HCT116 (cell line): ENCODE data around the gene EEFSEC. TPM values are rescaled to one million over a fixed set of nuclear protein-coding genes. Genes with fewer than 3 reads are reported as not detected.

ENCODE experiments used
- ATAC-seq: fragments of 200-7000 bp; cut with Tn5 transposase; 2 replicates; pipeline ENCODE4 v1.9.1; 2020; ENCODE audit warnings: mild to moderate bottlenecking, moderate library complexity
- BruUV-seq: library from RNA; stranded (reverse); fragments of 400-500 nt; replicated peaks from 2 replicates; lab custom pipeline; 2021; lab: Mats Ljungman, UMichigan
- CTCF ChIA-PET: fragments of 300-600 bp; sonication (Branson Sonifier 250); formaldehyde crosslinking; loops from one replicate; lab custom pipeline; 2021; ENCODE audit warnings: antibody characterized with exemption; lab: Charles Lee
- POLR2A ChIA-PET: fragments of 300-600, 350-600 bp; sonication (Branson Sonifier 250); formaldehyde crosslinking; loops from one replicate; lab custom pipeline; 2021; ENCODE audit warnings: antibody characterized with exemption; lab: Charles Lee
- RAD21 ChIA-PET, 2 experiments: fragments of 300-600 bp; sonication (Branson Sonifier 250); formaldehyde crosslinking; loops; one replicate each; lab custom pipeline; 2023; ENCODE audit warnings: low total read pairs in 2 of 2; ENCODE audit not compliant: uncharacterized antibody in 2 of 2, unreplicated experiment in 2 of 2, low non-redundant PET in 1 of 2; lab: Charles Lee
- DNase-seq: peaks from one replicate; pipeline ENCODE4 v3.0.0-alpha.2; 2010; ENCODE audit warnings: low read depth, low spot score
- H2AFZ ChIP-seq: fragments of 200-600 bp; shearing (Covaris generic), sonication (generic); 2 replicates; pipeline ENCODE4 v1.6.1; 2017; ENCODE audit warnings: low read depth, mixed run types, mixed read lengths, antibody characterized with exemption, low read length; ENCODE audit not compliant: poor library complexity, severe bottlenecking
- H3K27ac ChIP-seq: 2 replicates; pipeline ENCODE4 v1.5.1; 2012; ENCODE audit warnings: low read depth, low read length
- H3K27me3 ChIP-seq: fragments of 200-600 bp; sonication (generic); 2 replicates; pipeline ENCODE4 v1.6.1; 2016; ENCODE audit warnings: mixed run types, low read length, mixed read lengths; ENCODE audit not compliant: insufficient read depth
- H3K36me3 ChIP-seq, 2 experiments: fragments of 200-500 bp in 1 of 2; fragments of 200-600 bp in 1 of 2; sonication (Bioruptor generic) in 1 of 2; sonication (generic) in 1 of 2; 2 replicates each; pipeline versions ENCODE4 v1.5.1 to v1.6.1; 2014 to 2016; ENCODE audit warnings: low read length in 2 of 2, inconsistent platforms in 1 of 2, mixed read lengths in 1 of 2, mixed run types in 1 of 2; ENCODE audit not compliant: insufficient read depth in 2 of 2, control insufficient read depth in 1 of 2
- H3K4me1 ChIP-seq, 2 experiments: fragments of 200-600 bp in 1 of 2; sonication (generic) in 1 of 2; 2 replicates each; pipeline versions ENCODE4 v1.5.1 to v1.6.1; 2012 to 2017; ENCODE audit warnings: low read length in 2 of 2, inconsistent platforms in 1 of 2, mild to moderate bottlenecking in 1 of 2, mixed read lengths in 1 of 2, mixed run types in 1 of 2, moderate library complexity in 1 of 2; ENCODE audit not compliant: insufficient read depth in 2 of 2, control insufficient read depth in 1 of 2
- H3K4me2 ChIP-seq: fragments of 200-600 bp; sonication (generic); 2 replicates; pipeline ENCODE4 v1.6.1; 2017; ENCODE audit warnings: mixed run types, low read length, mixed read lengths
- H3K4me3 ChIP-seq, 2 experiments: fragments of 200-600 bp in 1 of 2; sonication (generic) in 1 of 2; replicated peaks in 1 of 2; 2 replicates each; pipeline ENCODE4 v1.5.1; 2011 to 2016; ENCODE audit warnings: low read length in 2 of 2, control low read depth in 1 of 2, low read depth in 1 of 2, mild to moderate bottlenecking in 1 of 2, mixed read lengths in 1 of 2, mixed run types in 1 of 2
- H3K79me2 ChIP-seq: fragments of 200-600 bp; sonication (generic); 2 replicates; pipeline ENCODE4 v1.6.1; 2017; ENCODE audit warnings: mild to moderate bottlenecking, mixed run types, low read length, moderate library complexity, mixed read lengths; ENCODE audit not compliant: insufficient read depth
- H3K9ac ChIP-seq: fragments of 200-600 bp; sonication (generic); 2 replicates; pipeline ENCODE4 v1.6.1; 2016; ENCODE audit warnings: low read length, mixed read lengths
- H3K9me2 ChIP-seq: fragments of 200-600 bp; sonication (generic), shearing (Covaris generic); 2 replicates; pipeline ENCODE4 v1.6.1; 2017; ENCODE audit warnings: mixed run types, mild to moderate bottlenecking, moderate library complexity; ENCODE audit not compliant: insufficient read depth
- H3K9me3 ChIP-seq, 2 experiments: fragments of 200-500 bp in 1 of 2; fragments of 200-600 bp in 1 of 2; sonication (Bioruptor generic) in 1 of 2; sonication (generic) in 1 of 2; 2 replicates each; pipeline ENCODE4 v1.6.1; 2014 to 2017; ENCODE audit warnings: low read length in 2 of 2, mixed read lengths in 2 of 2, inconsistent platforms in 1 of 2, low read depth in 1 of 2, mild to moderate bottlenecking in 1 of 2, mixed run types in 1 of 2, moderate library complexity in 1 of 2; ENCODE audit not compliant: control insufficient read depth in 1 of 2, insufficient read depth in 1 of 2
- H4K20me1 ChIP-seq: fragments of 200-600 bp; sonication (generic), shearing (Covaris generic); 2 replicates; pipeline ENCODE4 v1.6.1; 2017; ENCODE audit warnings: mixed run types, mild to moderate bottlenecking, moderate library complexity; ENCODE audit not compliant: insufficient read depth
- ATF3 ChIP-seq: IDR thresholded peaks from 2 replicates; pipeline ENCODE4 v1.6.1; 2012
- CBX3 ChIP-seq: IDR thresholded peaks from 2 replicates; pipeline ENCODE4 v1.6.1; 2012; ENCODE audit warnings: low read depth
- CEBPB ChIP-seq: IDR thresholded peaks from 2 replicates; pipeline ENCODE4 v1.6.1; 2012; ENCODE audit warnings: low read depth
- EGR1 ChIP-seq: IDR thresholded peaks from 2 replicates; pipeline ENCODE4 v1.6.1; 2012; ENCODE audit warnings: low read depth
- ELF1 ChIP-seq: IDR thresholded peaks from 2 replicates; pipeline ENCODE4 v1.6.1; 2012; ENCODE audit warnings: low read depth, borderline replicate concordance
- EZH2 ChIP-seq: fragments of 200-600 bp; sonication (generic); IDR thresholded peaks from 2 replicates; pipeline ENCODE4 v1.6.1; 2017; ENCODE audit warnings: antibody characterized with exemption, mixed run types
- FOSL1 ChIP-seq: IDR thresholded peaks from 2 replicates; pipeline ENCODE4 v1.6.1; 2012; ENCODE audit warnings: low read depth
- MAX ChIP-seq: IDR thresholded peaks from 2 replicates; pipeline ENCODE4 v1.6.1; 2012
- POLR2A ChIP-seq: IDR thresholded peaks from 2 replicates; pipeline ENCODE4 v1.7.0; 2011; ENCODE audit warnings: borderline replicate concordance; ENCODE audit not compliant: insufficient read depth, insufficient read length; ENCODE audit errors: extremely low read depth
- POLR2AphosphoS5 ChIP-seq: IDR thresholded peaks from 2 replicates; pipeline ENCODE4 v1.6.1; 2011; ENCODE audit warnings: mild to moderate bottlenecking, low read depth, low read length, moderate library complexity
- RAD21 ChIP-seq: IDR thresholded peaks from 2 replicates; pipeline ENCODE4 v1.6.1; 2012; ENCODE audit warnings: low read depth, mild to moderate bottlenecking
- SIN3A ChIP-seq: IDR thresholded peaks from 2 replicates; pipeline ENCODE4 v1.6.1; 2012; ENCODE audit warnings: low read depth
- SP1 ChIP-seq: IDR thresholded peaks from 2 replicates; pipeline ENCODE4 v1.6.1; 2012; ENCODE audit warnings: low read depth
- SRF ChIP-seq: IDR thresholded peaks from 2 replicates; pipeline ENCODE4 v1.6.1; 2012; ENCODE audit warnings: low read depth
- TCF7L2 ChIP-seq: IDR thresholded peaks from 2 replicates; pipeline ENCODE4 v1.7.0; 2011; ENCODE audit warnings: borderline replicate concordance, inconsistent platforms; ENCODE audit not compliant: insufficient read depth, insufficient read length; ENCODE audit errors: extremely low read depth
- YY1 ChIP-seq: IDR thresholded peaks from 2 replicates; pipeline ENCODE4 v1.6.1; 2011; ENCODE audit warnings: low read length, low read depth, moderate library complexity, mild to moderate bottlenecking; ENCODE audit not compliant: insufficient replicate concordance; ENCODE audit errors: extremely low read depth
- ZBTB33 ChIP-seq: IDR thresholded peaks from 2 replicates; pipeline ENCODE4 v1.6.1; 2011; ENCODE audit warnings: mild to moderate bottlenecking, low read length, moderate library complexity; ENCODE audit not compliant: insufficient replicate concordance; ENCODE audit errors: extremely low read depth
- ZFX ChIP-seq: fragments of 450-650 bp; IDR thresholded peaks from 2 replicates; pipeline ENCODE4 v1.6.1; 2017
- intact Hi-C: fragments of 100-400 bp; cut with micrococcal nuclease; formaldehyde crosslinking; loops from 2 replicates; pipeline ENCODE4 v1.10.0; 2022
- total RNA-seq: library from RNA; stranded (reverse); gene quantifications from one replicate; pipeline ENCODE4 v1.2.1, GENCODE V29; 2021; ENCODE audit not compliant: unreplicated experiment

Gene EEFSEC
- total RNA-seq, 1 experiment from 2014 or later = 16.1 TPM

- H3K9me3 ChIP-seq = no peaks in the 10 kb centered on the region
- no peaks in the 10 kb centered on the region for H3K4me1 ChIP-seq
- H3K4me2 ChIP-seq = no peak overlapping the region
- H4K20me1 ChIP-seq = no peaks in the 10 kb centered on the region
- no peaks in the 10 kb centered on the region for H3K79me2 ChIP-seq
- no TSS peak for BruUV-seq
- H3K9me2 ChIP-seq = no peaks in the 10 kb centered on the region
- H3K27ac ChIP-seq = no peak overlapping the region
- no peak overlapping the region for H3K9ac ChIP-seq
- H3K27me3 ChIP-seq = no peaks in the 10 kb centered on the region
- no peak for TF ChIP-seq SIN3A
- no peak for TF ChIP-seq EZH2
- TF ChIP-seq CBX3 = no peak
- TF ChIP-seq EGR1 = no peak
- no peak for TF ChIP-seq POLR2AphosphoS5
- TF ChIP-seq CEBPB = no peak
- no peak for TF ChIP-seq ZBTB33
- no peak for TF ChIP-seq TCF7L2
- TF ChIP-seq FOSL1 = no peak
- TF ChIP-seq RAD21 = no peak
- TF ChIP-seq SRF = no peak
- TF ChIP-seq SP1 = no peak
- no peak for TF ChIP-seq YY1
- TF ChIP-seq MAX = no peak
- no peak for TF ChIP-seq POLR2A
- TF ChIP-seq ZFX = no peak
- TF ChIP-seq ELF1 = no peak
- no peak for TF ChIP-seq ATF3
- TF ChIP-seq, all 23 proteins: peak for 0
- DNase-seq (no peak), ATAC-seq (no peak)
- Histone ChIP-seq H3K4me3 (no peak overlapping the region), H2AFZ (no peak overlapping the region), H3K36me3 (no peaks in the 10 kb centered on the region)
- intact Hi-C loops = no loop called here
- POLR2A ChIA-PET = no interaction called here
- CTCF ChIA-PET = no interaction called here
- RAD21 ChIA-PET = no interaction called here
Measured at GRCh38 chr3:128197855-128198254, 44.6 kb downstream of the EEFSEC start.
